CD4-positive, alpha-beta T cell treated with Interleukin-15 for 1 hour (primary cell): Measurements from ENCODE around the gene CRYBB3.
"Not testable (repeated sequence)": the region's sequence is repeated elsewhere in the genome, so short reads cannot be mapped to it uniquely, and the experiment has no call there.

Experiments used
- DNase-seq: peaks from one replicate; pipeline ENCODE4 v3.0.0-alpha.2; 2020

CRYBB3 gene

DNA sequence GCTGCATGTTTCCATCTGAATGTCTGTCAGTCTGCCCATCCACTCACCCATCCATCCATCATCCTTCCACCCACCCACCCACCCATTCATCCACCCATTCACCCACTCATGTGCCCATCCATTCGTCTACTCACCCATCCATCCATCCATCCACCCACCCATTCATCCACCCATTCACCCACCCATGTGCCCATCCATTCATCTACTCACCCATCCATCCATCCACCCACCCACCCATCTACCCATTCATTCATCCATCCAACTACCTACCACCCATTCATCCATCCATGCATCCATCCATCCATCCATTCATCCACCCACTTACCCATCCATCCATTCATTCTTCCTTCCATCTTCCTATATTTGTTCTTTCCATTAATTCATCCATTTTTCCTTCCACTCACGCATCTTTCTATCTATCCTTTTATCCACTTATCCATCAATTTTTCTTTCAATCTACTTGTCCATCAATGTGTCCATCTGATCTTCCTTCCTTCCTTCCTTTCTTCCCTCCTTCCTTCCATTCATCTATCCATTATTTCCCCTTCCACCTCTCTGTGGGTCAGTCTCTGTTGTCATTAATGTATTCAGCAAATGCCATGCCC is 8.0 kb downstream of the CRYBB3 start:
- DNase-seq: no peak

DNA sequence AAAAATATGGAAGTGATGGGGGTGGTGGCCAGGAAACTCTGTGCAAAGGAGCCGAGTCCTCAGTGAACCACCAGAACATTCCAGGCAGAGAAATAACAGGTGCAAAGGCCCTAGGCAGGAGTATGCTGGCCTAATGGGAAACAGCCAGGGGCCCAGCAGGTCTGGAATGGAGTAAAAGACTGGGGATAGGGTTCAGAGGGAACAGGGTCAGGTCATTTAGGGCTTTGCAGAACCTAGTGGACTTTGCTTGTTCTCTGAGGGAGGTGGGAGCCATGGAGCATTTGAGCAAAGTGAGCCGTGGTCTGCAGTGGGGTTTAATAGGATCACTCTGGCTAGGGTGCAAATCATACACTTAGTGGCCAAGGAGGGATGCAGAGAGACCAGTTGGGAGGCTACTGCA is 8.7 kb downstream of the CRYBB3 start:
- no peak for DNase-seq

DNA sequence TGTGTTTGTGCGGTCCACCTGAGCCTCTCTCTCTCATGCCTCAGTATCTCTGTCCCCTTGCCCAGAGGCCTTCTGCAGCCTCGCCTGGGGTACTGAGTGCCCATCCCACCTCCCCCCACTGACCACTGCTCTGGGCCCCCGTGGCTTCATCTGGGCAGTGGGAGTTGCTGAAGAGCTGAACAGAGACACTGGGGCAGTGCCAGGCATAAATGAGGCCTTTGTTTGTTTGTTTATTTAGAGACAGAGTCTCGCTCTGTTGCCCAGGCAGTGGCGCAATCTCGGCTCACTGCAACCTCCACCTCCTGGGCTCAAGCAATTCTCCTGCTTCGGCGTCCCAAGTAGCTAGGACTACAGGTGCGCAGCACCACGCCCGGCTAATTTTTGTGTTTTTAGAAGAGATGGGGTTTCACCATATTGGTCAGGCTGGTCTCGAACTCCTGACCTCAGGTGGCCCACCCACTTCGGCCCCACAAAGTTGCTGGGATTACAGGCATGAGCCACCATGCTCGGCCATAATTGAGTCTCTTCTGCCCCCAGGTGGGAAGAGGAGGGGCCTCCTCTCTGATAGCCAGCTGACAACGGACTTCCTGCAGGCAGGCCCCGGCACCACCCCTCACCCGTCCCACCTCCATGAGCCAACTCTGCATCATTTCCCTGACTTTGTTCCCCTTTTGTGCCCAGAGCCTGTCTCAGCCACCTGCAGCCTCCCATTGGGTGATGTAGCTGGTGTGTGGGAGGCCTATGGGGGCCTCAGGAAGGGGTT is 9.3 kb downstream of the CRYBB3 start:
- no peak for DNase-seq

- DNase-seq: no peak
Observed at GRCh38 chr22:25210793-25211192, 11.1 kb downstream of the CRYBB3 start.

DNA sequence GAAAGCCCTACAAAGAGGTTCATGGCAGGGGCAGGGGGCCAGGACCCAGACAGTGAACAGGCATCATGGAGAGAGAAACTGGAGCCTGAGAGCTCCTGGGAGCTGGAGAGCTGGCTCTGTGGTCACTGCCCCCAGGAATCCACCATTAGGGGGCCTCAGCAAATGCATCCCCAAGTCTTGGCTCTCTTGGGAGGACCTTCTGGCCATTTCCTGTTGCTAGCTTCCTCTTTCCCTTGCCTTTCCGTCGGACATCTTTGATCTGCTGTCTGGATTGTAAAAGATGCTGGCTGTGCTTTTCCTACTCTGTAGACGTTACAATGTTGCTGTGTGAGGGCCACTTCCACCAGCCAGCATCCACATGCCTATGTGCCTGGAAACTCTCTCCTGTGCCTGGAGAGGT is 12.7 kb downstream of the CRYBB3 start:
- no peak for DNase-seq

- no peak for DNase-seq
Observed at GRCh38 chr22:25213221-25213620, 13.6 kb downstream of the CRYBB3 start.

- DNase-seq: no peak
Observed at GRCh38 chr22:25216230-25216629, 16.6 kb downstream of the CRYBB3 start.

GRCh38 chr22:25219211-25219689 is 19.6 kb downstream of the CRYBB3 start, which contains the start of gene CRYBB2:
Gene CRYBB2 (plus strand): TSS chr22:25219639. CDS start chr22:25221430, 1,791 bp downstream.
- no peak for DNase-seq

DNA sequence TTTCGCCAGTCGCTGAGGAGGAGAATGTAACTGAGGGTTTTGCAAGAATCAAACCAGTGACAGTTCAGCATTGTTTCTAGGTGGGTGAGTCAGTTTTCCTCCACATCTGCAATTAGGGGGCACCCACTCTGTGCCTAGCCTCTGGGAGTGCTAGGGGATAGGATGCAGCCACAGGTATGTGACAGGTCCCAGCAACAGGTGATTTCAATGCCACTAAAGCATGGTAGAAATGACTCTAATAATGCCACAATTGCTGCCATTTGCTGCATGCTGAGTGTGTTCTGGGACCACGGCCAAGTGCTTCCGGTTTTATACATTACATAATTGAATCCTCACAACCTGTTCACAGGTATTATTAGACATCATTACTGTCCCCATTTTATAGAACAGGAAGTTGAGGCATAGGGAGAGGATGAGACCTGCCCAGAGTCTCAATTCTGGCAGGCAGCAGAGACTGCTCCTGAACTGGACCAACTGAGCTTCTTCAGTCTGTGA is 20.3 kb downstream of the CRYBB3 start:
- no peak for DNase-seq

- DNase-seq: no peak
Observed at GRCh38 chr22:25221790-25222189, 22.1 kb downstream of the CRYBB3 start.

- no peak for DNase-seq
Observed at GRCh38 chr22:25223269-25223850, 23.7 kb downstream of the CRYBB3 start.

DNA sequence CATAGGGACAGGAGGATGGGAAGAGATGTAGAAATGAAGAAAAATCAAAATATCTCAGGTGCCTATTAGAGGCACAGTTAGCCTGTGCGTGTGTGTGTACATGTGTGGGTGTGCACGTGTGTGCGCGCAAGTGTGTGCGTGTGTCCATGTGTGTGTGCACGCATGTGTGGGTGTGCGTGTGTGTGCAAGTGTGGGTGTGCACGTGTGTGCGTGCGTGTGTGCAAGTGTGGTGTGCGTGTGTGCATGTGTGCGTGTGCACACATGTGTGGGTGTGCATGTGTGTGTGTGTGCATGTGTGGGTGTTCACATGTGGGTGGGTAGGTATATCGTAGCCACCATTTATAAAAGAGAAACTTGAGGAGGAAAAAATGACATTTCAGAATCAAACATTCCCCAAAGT is 29.2 kb downstream of the CRYBB3 start:
- DNase-seq: no peak

DNA sequence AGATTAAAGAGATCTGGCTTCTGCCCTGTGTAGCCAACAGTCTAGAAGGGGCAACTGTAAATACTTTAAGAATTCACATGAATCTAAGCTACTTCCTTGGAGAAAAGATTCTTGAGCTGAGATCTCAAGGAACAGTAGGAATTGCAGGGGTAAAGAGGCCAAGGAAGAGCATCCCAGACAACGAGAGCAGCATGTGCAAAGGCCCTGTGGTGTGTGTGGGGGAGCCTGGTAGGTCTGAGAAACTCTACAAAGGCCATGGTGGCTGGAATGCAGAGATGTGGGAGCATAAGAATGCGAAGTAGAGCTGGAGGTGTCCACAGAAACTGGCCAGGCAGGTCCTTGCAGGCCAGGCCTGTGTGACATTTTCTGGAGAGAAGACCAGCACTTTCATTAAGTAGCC is 31.1 kb downstream of the CRYBB3 start:
- DNase-seq: not testable (repeated sequence)

DNA sequence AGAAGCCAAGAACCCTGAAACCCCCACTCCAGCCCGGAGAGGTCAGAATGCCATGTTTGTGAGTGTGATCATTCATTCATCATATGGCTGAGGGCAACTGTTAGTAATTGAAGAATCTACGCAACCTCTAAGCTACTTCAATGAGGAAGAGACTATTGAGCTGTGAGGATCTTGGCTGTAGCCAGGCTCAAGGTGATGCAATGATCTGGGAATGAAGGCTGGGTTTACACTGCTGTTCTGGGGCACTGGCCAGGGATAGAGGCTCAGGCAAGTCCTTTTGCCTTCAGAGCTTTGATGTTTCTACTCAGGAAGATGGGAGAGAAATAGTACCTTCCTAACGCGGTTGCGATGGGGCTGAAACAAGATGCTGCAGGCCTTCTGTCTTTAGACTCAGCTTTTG is 32.6 kb downstream of the CRYBB3 start:
- DNase-seq: no peak

DNA sequence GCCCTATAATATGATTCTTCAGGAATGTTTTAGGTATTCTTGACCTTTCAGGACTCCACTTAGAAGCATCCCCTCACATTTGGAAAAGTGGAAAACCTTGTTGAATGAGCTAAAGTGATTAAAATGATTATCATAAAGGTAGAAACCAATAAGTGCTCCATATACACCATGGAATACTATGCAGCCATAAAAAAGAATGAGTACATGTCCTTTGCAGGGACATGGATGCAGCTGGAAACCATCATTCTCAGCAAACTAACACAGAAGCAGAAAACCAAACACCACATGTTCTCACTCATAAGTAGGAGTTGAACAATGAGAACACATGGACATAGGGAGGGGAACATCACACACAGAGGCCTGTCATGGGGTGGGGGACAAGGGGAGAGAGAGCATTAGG is 34.0 kb downstream of the CRYBB3 start:
- not testable (repeated sequence) for DNase-seq

DNA sequence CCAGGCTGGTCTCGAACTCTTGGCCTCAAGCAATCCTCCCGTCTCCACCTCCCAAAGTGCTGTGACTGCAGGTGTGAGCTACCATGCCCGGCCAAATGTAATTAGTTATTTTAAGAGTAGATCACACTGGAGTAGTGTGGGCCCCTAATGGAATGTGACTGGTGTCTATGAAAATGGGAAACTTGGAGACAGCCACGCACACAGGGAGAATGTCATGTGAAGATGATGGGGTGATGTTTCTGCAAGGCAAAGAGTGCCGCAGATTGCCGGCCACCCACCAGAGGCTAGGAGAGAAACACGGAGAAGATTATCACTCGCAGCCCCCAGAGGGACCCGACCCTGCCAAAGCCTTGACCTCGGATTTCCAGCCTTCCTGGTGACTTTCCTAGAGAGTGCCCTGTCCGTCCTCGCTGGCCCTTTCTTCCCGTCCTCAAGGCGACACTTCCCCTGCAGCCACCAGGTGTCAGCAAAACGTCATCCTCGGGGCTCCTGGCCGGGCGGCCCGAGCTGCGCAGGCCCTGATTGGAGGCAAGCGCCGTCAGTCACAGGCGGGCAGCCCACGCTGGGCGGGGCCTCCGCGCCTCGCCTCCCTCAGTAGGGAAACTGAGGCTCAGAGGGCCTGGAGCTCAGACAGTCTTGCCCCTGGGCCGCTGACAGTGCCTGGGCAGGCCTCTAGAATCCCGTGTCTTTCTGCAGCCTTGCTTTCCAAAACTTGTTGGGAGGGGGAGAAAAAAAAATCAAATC is 36.1 kb downstream of the CRYBB3 start:
- peak; percentile 50 for DNase-seq

DNA sequence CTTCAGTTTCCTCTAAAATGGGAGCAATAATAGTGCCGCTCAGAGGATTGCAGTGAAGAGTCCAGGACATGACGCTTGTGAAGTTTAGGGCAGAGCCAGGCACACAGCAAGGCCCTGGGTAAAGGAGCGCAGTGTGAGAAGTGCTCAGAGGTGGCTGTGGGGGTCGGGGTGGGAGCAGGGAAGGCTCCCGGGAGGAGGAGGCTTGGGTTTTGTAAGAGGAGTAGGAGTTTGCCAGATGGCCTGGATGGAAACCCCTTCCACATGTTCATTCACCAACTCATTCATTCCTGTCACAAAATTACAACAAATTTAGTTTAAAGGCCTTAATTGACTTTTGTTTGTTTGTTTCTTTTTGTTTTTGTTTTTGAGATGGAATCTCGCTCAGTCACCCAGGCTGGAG is 36.8 kb downstream of the CRYBB3 start:
- no peak for DNase-seq

DNA sequence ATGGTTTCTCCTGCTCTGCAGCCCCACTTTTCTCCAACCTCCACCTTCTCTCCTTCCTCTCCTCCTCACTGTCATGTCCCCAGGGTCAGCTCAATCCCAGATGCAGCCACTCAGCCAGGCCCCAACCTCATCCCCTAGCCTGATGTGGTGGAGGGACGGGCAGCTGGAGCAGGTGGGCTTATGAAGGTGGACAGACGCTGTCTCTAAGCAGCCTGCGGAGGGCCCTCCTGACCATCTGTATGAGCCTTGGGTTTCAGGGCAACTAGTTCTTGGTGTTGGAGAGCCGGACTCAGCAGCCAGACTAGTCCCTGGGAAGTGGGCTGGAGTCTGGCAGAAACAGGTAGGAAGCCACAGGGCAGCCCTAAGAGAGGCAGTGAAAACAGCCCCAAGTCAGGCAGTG is 37.8 kb downstream of the CRYBB3 start:
- DNase-seq: no peak

GRCh38 chr22:25238058-25238457 is 38.4 kb downstream of the CRYBB3 start:
- DNase-seq: not testable (repeated sequence)

GRCh38 chr22:25255169-25255568 is 55.5 kb downstream of the CRYBB3 start:
- not testable (repeated sequence) for DNase-seq
